GM23338 (cell line): Measurements from ENCODE around the gene TRIM52.

ENCODE experiments used
- CREB1 ChIP-seq: fragments of 250-450 bp; sonication (Bioruptor Pico); IDR thresholded peaks from 2 replicates; pipeline ENCODE4 v1.5.0; 2020; ENCODE audit warnings: low read depth, mild to moderate bottlenecking, moderate library complexity
- TF ChIP-seq, protein P1 (sequence below): IDR thresholded peaks from one replicate; pipeline ENCODE4 v1.6.1; 2018; ENCODE audit warnings: antibody characterized with exemption; ENCODE audit not compliant: unreplicated experiment
- TF ChIP-seq, protein P2 (sequence below), 2 experiments: fragments of 200-600 bp in 1 of 2; sonication (generic) in 1 of 2; conservative IDR thresholded peaks; 2 replicates each; pipeline versions ENCODE4 v1.5.1 to v1.6.1; 2016 to 2017; ENCODE audit warnings: antibody characterized with exemption in 2 of 2, low read depth in 2 of 2, mild to moderate bottlenecking in 2 of 2, moderate library complexity in 1 of 2
- TF ChIP-seq, protein P3 (sequence below): IDR thresholded peaks from 2 replicates; pipeline ENCODE4 v1.6.1; 2016; ENCODE audit warnings: antibody characterized with exemption

DNA sequence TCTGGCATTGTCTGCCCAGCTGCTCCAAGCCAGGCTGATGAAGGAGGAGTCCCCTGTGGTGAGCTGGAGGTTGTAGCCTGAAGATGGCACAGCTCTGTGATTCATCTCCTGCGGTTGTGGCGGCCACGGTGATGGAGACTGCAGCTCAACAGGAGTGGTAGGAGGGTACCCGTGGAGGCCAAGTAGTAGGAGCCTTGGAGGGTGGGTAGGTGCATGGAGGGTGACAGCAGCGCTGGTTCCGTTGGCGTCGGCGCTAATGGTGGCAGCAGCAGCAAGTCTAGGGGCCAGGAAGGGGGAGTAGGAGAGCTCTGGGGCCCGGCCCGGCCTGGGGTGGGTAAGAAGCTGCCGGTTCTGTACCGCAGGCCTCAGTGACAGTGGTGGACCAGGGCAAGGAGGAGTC, 22.4 kb upstream of the TRIM52 start:
- TF ChIP-seq, protein P1, sequence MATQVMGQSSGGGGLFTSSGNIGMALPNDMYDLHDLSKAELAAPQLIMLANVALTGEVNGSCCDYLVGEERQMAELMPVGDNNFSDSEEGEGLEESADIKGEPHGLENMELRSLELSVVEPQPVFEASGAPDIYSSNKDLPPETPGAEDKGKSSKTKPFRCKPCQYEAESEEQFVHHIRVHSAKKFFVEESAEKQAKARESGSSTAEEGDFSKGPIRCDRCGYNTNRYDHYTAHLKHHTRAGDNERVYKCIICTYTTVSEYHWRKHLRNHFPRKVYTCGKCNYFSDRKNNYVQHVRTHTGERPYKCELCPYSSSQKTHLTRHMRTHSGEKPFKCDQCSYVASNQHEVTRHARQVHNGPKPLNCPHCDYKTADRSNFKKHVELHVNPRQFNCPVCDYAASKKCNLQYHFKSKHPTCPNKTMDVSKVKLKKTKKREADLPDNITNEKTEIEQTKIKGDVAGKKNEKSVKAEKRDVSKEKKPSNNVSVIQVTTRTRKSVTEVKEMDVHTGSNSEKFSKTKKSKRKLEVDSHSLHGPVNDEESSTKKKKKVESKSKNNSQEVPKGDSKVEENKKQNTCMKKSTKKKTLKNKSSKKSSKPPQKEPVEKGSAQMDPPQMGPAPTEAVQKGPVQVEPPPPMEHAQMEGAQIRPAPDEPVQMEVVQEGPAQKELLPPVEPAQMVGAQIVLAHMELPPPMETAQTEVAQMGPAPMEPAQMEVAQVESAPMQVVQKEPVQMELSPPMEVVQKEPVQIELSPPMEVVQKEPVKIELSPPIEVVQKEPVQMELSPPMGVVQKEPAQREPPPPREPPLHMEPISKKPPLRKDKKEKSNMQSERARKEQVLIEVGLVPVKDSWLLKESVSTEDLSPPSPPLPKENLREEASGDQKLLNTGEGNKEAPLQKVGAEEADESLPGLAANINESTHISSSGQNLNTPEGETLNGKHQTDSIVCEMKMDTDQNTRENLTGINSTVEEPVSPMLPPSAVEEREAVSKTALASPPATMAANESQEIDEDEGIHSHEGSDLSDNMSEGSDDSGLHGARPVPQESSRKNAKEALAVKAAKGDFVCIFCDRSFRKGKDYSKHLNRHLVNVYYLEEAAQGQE = no peak
- no peak for TF ChIP-seq CREB1
- TF ChIP-seq, protein P2, sequence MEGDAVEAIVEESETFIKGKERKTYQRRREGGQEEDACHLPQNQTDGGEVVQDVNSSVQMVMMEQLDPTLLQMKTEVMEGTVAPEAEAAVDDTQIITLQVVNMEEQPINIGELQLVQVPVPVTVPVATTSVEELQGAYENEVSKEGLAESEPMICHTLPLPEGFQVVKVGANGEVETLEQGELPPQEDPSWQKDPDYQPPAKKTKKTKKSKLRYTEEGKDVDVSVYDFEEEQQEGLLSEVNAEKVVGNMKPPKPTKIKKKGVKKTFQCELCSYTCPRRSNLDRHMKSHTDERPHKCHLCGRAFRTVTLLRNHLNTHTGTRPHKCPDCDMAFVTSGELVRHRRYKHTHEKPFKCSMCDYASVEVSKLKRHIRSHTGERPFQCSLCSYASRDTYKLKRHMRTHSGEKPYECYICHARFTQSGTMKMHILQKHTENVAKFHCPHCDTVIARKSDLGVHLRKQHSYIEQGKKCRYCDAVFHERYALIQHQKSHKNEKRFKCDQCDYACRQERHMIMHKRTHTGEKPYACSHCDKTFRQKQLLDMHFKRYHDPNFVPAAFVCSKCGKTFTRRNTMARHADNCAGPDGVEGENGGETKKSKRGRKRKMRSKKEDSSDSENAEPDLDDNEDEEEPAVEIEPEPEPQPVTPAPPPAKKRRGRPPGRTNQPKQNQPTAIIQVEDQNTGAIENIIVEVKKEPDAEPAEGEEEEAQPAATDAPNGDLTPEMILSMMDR (conservative IDR thresholded peaks at IDR 0.05; ENCODE audit: low read depth in 2 of 2) = no peak
- TF ChIP-seq, protein P3, sequence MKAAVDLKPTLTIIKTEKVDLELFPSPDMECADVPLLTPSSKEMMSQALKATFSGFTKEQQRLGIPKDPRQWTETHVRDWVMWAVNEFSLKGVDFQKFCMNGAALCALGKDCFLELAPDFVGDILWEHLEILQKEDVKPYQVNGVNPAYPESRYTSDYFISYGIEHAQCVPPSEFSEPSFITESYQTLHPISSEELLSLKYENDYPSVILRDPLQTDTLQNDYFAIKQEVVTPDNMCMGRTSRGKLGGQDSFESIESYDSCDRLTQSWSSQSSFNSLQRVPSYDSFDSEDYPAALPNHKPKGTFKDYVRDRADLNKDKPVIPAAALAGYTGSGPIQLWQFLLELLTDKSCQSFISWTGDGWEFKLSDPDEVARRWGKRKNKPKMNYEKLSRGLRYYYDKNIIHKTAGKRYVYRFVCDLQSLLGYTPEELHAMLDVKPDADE = no peak
